K562 (cell line): ENCODE measurements around the gene RAD50. TPM values are rescaled to one million over a fixed set of nuclear protein-coding genes. Genes with fewer than 3 reads are reported as not detected.

Source experiments
- ARHGAP35 ChIP-seq: fragments of 450-650 bp; IDR thresholded peaks from 2 replicates; pipeline ENCODE4 v1.6.1; 2018; ENCODE audit not compliant: partially characterized antibody
- ASH1L ChIP-seq: fragments of 450-650 bp; IDR thresholded peaks from 2 replicates; pipeline ENCODE4 v1.6.1; 2018; ENCODE audit warnings: borderline replicate concordance, mild to moderate bottlenecking, low read depth; ENCODE audit not compliant: partially characterized antibody
- ATF1 ChIP-seq, 2 experiments: fragments of 450-650 bp in 1 of 2; IDR thresholded peaks; 2 replicates each; pipeline ENCODE4 v1.6.1; 2016; ENCODE audit warnings: missing compliant biosample characterization in 1 of 2, missing genetic modification characterization in 1 of 2
- CUX1 ChIP-seq: fragments of 200-800 bp; sonication (Bioruptor generic); IDR thresholded peaks from 2 replicates; pipeline ENCODE4 v1.6.1; 2016; ENCODE audit warnings: missing genetic modification characterization, missing compliant biosample characterization
- DACH1 ChIP-seq: fragments of 450-650 bp; IDR thresholded peaks from 2 replicates; pipeline ENCODE4 v1.6.1; 2018; ENCODE audit not compliant: partially characterized antibody
- FOXK1 ChIP-seq: sonication (generic); formaldehyde crosslinking; IDR thresholded peaks from 2 replicates; pipeline ENCODE4 v1.8.0; 2022; ENCODE audit warnings: missing genetic modification reagents, mild to moderate bottlenecking, borderline replicate concordance
- TCF7 ChIP-seq: sonication (generic); IDR thresholded peaks from 2 replicates; pipeline ENCODE4 v1.6.1; 2016; ENCODE audit warnings: antibody characterized with exemption, borderline replicate concordance
- TEAD4 ChIP-seq, 2 experiments: sonication (generic) in 1 of 2; formaldehyde crosslinking in 1 of 2; IDR thresholded peaks; 2 replicates each; pipeline versions ENCODE4 v1.6.1 to v1.8.0; 2012 to 2022; ENCODE audit warnings: borderline replicate concordance in 1 of 2, inconsistent platforms in 1 of 2, low read length in 1 of 2, mild to moderate bottlenecking in 1 of 2, missing genetic modification reagents in 1 of 2
- polyA plus RNA-seq, 8 experiments: library from polyadenylated mRNA; depleted of rRNA in 4 of 8; stranded (reverse) in 5 of 8; unstranded in 3 of 8; fragments of >200 nt; fragmentation: Nextera tagmentation in 2 of 8; fragmentation: Illumina TruSeq in 1 of 8; extraction: Ambion mirVana in 2 of 8; extraction: Trizol in 1 of 8; gene quantifications; 2 replicates each; pipeline versions ENCODE4 v1.2.1 to v1.2.3, GENCODE V29; 2011 to 2014; ENCODE audit warnings: inconsistent platforms in 1 of 8, missing spikeins in 1 of 8
- total RNA-seq, 7 experiments: library from RNA; depleted of rRNA in 6 of 7; stranded (reverse); fragments of >200 nt in 6 of 7; fragmentation: Illumina TruSeq in 2 of 7; extraction: Trizol in 2 of 7; gene quantifications; 2 replicates each; pipeline versions ENCODE4 v1.2.1 to v1.2.3, GENCODE V29; 2011 to 2021; ENCODE audit warnings: low replicate concordance in 1 of 7
- TF ChIP-seq, protein P1 (sequence below): fragments of 450-650 bp; IDR thresholded peaks from 2 replicates; pipeline ENCODE4 v1.6.1; 2014; ENCODE audit warnings: low read depth, mild to moderate bottlenecking, moderate library complexity, borderline replicate concordance
- TF ChIP-seq, protein P2 (sequence below): fragments of 250-450 bp; sonication (Bioruptor Pico); IDR thresholded peaks from 2 replicates; pipeline ENCODE4 v1.4.0; 2020
- TF ChIP-seq, protein P3 (sequence below): fragments of 250-450 bp; sonication (Bioruptor Pico); IDR thresholded peaks from 2 replicates; pipeline ENCODE4 v1.4.0; 2020; ENCODE audit warnings: borderline replicate concordance

Gene RAD50
- total and polyA plus RNA-seq, 9 of the 15 experiments (the other 6 are each of a cell fraction or from before 2014, with no cell fraction given): 15.3 to 74.2 (median 44.1) TPM

DNA sequence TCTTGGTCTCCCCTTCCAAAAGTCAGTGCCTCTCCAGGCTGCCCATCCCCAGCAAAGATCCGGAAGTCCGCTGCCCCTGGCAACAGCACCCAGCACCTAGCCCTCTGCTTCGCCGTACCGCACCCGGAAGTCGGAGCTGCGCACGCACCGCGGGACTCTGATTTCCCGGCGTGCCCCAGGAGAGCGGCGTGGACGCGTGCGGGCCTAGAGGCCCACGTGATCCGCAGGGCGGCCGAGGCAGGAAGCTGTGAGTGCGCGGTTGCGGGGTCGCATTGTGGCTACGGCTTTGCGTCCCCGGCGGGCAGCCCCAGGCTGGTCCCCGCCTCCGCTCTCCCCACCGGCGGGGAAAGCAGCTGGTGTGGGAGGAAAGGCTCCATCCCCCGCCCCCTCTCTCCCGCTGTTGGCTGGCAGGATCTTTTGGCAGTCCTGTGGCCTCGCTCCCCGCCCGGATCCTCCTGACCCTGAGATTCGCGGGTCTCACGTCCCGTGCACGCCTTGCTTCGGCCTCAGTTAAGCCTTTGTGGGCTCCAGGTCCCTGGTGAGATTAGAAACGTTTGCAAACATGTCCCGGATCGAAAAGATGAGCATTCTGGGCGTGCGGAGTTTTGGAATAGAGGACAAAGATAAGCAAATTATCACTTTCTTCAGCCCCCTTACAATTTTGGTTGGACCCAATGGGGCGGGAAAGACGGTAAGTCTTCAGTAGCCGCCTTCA is at the start of gene RAD50 (continued):
- TF ChIP-seq DACH1 (peak; percentile 51), ATF1 (CRISPR knock-in tag; IDR thresholded peaks at IDR 0.05) (no peak), ATF1 (tag; IDR thresholded peaks at IDR 0.05) (peak; percentile 88), TCF7 (0 out of 2 replicates have a peak, but pooled peaks have one; percentile 58), FOXK1 (CRISPR knock-in tag) (0 out of 2 replicates have a peak, but pooled peaks have one; percentile 67), ARHGAP35 (no peak), ASH1L (peak; percentile 66), CUX1 (0 out of 2 replicates have a peak, but pooled peaks have one; percentile 12), TEAD4 (IDR thresholded peaks at IDR 0.05; ENCODE audit: low read length) (peak; percentile 2; the same call in 1 of the 2 replicates), TEAD4 (CRISPR knock-in tag; IDR thresholded peaks at IDR 0.05; ENCODE audit: borderline replicate concordance) (no peak)
- TF ChIP-seq, protein P1, sequence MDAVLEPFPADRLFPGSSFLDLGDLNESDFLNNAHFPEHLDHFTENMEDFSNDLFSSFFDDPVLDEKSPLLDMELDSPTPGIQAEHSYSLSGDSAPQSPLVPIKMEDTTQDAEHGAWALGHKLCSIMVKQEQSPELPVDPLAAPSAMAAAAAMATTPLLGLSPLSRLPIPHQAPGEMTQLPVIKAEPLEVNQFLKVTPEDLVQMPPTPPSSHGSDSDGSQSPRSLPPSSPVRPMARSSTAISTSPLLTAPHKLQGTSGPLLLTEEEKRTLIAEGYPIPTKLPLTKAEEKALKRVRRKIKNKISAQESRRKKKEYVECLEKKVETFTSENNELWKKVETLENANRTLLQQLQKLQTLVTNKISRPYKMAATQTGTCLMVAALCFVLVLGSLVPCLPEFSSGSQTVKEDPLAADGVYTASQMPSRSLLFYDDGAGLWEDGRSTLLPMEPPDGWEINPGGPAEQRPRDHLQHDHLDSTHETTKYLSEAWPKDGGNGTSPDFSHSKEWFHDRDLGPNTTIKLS: peak; percentile 86
- TF ChIP-seq, protein P2, sequence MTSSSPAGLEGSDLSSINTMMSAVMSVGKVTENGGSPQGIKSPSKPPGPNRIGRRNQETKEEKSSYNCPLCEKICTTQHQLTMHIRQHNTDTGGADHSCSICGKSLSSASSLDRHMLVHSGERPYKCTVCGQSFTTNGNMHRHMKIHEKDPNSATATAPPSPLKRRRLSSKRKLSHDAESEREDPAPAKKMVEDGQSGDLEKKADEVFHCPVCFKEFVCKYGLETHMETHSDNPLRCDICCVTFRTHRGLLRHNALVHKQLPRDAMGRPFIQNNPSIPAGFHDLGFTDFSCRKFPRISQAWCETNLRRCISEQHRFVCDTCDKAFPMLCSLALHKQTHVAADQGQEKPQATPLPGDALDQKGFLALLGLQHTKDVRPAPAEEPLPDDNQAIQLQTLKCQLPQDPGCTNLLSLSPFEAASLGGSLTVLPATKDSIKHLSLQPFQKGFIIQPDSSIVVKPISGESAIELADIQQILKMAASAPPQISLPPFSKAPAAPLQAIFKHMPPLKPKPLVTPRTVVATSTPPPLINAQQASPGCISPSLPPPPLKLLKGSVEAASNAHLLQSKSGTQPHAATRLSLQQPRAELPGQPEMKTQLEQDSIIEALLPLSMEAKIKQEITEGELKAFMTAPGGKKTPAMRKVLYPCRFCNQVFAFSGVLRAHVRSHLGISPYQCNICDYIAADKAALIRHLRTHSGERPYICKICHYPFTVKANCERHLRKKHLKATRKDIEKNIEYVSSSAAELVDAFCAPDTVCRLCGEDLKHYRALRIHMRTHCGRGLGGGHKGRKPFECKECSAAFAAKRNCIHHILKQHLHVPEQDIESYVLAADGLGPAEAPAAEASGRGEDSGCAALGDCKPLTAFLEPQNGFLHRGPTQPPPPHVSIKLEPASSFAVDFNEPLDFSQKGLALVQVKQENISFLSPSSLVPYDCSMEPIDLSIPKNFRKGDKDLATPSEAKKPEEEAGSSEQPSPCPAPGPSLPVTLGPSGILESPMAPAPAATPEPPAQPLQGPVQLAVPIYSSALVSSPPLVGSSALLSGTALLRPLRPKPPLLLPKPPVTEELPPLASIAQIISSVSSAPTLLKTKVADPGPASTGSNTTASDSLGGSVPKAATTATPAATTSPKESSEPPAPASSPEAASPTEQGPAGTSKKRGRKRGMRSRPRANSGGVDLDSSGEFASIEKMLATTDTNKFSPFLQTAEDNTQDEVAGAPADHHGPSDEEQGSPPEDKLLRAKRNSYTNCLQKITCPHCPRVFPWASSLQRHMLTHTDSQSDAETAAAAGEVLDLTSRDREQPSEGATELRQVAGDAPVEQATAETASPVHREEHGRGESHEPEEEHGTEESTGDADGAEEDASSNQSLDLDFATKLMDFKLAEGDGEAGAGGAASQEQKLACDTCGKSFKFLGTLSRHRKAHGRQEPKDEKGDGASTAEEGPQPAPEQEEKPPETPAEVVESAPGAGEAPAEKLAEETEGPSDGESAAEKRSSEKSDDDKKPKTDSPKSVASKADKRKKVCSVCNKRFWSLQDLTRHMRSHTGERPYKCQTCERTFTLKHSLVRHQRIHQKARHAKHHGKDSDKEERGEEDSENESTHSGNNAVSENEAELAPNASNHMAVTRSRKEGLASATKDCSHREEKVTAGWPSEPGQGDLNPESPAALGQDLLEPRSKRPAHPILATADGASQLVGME: peak; percentile 96
- TF ChIP-seq, protein P3, sequence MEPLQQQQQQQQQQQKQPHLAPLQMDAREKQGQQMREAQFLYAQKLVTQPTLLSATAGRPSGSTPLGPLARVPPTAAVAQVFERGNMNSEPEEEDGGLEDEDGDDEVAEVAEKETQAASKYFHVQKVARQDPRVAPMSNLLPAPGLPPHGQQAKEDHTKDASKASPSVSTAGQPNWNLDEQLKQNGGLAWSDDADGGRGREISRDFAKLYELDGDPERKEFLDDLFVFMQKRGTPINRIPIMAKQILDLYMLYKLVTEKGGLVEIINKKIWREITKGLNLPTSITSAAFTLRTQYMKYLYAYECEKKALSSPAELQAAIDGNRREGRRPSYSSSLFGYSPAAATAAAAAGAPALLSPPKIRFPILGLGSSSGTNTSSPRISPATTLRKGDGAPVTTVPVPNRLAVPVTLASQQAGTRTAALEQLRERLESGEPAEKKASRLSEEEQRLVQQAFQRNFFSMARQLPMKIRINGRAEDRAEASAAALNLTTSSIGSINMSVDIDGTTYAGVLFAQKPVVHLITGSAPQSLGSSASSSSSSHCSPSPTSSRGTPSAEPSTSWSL (CRISPR knock-in tag): no peak
